Endothelial cell of umbilical vein (primary cell): ENCODE results near the gene KLC1. TPM values are rescaled to one million over a fixed set of nuclear protein-coding genes. Genes with fewer than 3 reads are reported as not detected.

ENCODE experiments used
- BruUV-seq: library from RNA; stranded (reverse); fragments of 400-500 nt; replicated peaks from 2 replicates; lab custom pipeline; 2021; lab: Mats Ljungman, UMichigan
- CTCF ChIA-PET: fragments of 300-600, 350-600 bp; sonication (Branson Sonifier 250); formaldehyde crosslinking; loops from one replicate; lab custom pipeline; 2021; ENCODE audit warnings: antibody characterized with exemption, inconsistent platforms; lab: Charles Lee
- POLR2A ChIA-PET: fragments of 300-600, 350-600 bp; sonication (Branson Sonifier 250); formaldehyde crosslinking; loops from one replicate; lab custom pipeline; 2021; ENCODE audit warnings: antibody characterized with exemption, inconsistent platforms; lab: Charles Lee
- DNase-seq: peaks from one replicate; pipeline ENCODE4 v3.0.0-alpha.2; 2011; ENCODE audit warnings: low read depth, low spot score
- FAIRE-seq: peaks from 2 replicates; lab custom pipeline; 2011; peaks lifted over from hg19 to GRCh38; lab: Jason Lieb, UNC
- H2AFZ ChIP-seq: 2 replicates; pipeline ENCODE4 v1.6.0; 2012; ENCODE audit warnings: low read depth, low read length, control low read depth, inconsistent platforms
- H3K27ac ChIP-seq: 2 replicates; pipeline ENCODE4 v1.5.1; 2011; ENCODE audit warnings: low read depth, mild to moderate bottlenecking, control low read depth, low read length, moderate library complexity; ENCODE audit not compliant: insufficient read depth
- H3K27me3 ChIP-seq, 2 experiments: 2 replicates each; pipeline versions ENCODE4 v1.6.0 to v1.6.1; 2011; ENCODE audit warnings: low read length in 2 of 2, mixed read lengths in 1 of 2; ENCODE audit not compliant: control insufficient read depth in 2 of 2, insufficient read depth in 2 of 2
- H3K36me3 ChIP-seq, 2 experiments: 2 replicates in 1 of 2; 3 replicates in 1 of 2; pipeline ENCODE4 v1.5.1; 2011; ENCODE audit warnings: low read length in 2 of 2, mild to moderate bottlenecking in 1 of 2, moderate library complexity in 1 of 2; ENCODE audit not compliant: control insufficient read depth in 2 of 2, insufficient read depth in 2 of 2; ENCODE audit errors: extremely low read depth in 1 of 2
- H3K4me1 ChIP-seq: 3 replicates; pipeline ENCODE4 v1.5.1; 2011; ENCODE audit warnings: mild to moderate bottlenecking, low read length; ENCODE audit not compliant: control insufficient read depth, insufficient read depth; ENCODE audit errors: extremely low read depth
- H3K4me2 ChIP-seq: 2 replicates; pipeline ENCODE4 v1.6.1; 2011; ENCODE audit warnings: low read length, control low read depth, mixed read lengths; ENCODE audit not compliant: insufficient read depth
- H3K4me3 ChIP-seq, 3 experiments: fragments of 200-600 bp in 1 of 3; sonication (generic), shearing (Covaris generic) in 1 of 3; replicated peaks in 1 of 3; 2 replicates each; pipeline ENCODE4 v1.5.1; 2011 to 2016; ENCODE audit warnings: control low read depth in 3 of 3, low read length in 3 of 3, mild to moderate bottlenecking in 2 of 3, inconsistent platforms in 1 of 3, low read depth in 1 of 3, moderate library complexity in 1 of 3; ENCODE audit not compliant: insufficient read depth in 1 of 3
- H3K79me2 ChIP-seq: 2 replicates; pipeline ENCODE4 v1.6.0; 2012; ENCODE audit warnings: low read length, inconsistent platforms; ENCODE audit not compliant: control insufficient read depth, insufficient read depth
- H3K9ac ChIP-seq: replicated peaks from 2 replicates; pipeline ENCODE3; 2011; ENCODE audit warnings: low read length, control low read depth; ENCODE audit not compliant: insufficient read depth; ENCODE audit errors: extremely low read depth
- H3K9me1 ChIP-seq: replicated peaks from 3 replicates; pipeline ENCODE4 v1.6.0; 2011; ENCODE audit warnings: mild to moderate bottlenecking, low read length; ENCODE audit not compliant: control insufficient read depth, insufficient read depth; ENCODE audit errors: extremely low read depth
- H3K9me3 ChIP-seq: replicated peaks from 2 replicates; pipeline ENCODE4 v1.5.1; 2012; ENCODE audit warnings: low read length, inconsistent platforms; ENCODE audit not compliant: control insufficient read depth, insufficient read depth
- H4K20me1 ChIP-seq: replicated peaks from 2 replicates; pipeline ENCODE3; 2011; ENCODE audit warnings: mild to moderate bottlenecking, low read length; ENCODE audit not compliant: control insufficient read depth, insufficient read depth; ENCODE audit errors: extremely low read depth
- EZH2 ChIP-seq: IDR thresholded peaks from 2 replicates; pipeline ENCODE4 v1.6.1; 2012; ENCODE audit warnings: borderline replicate concordance, low read depth, mild to moderate bottlenecking, moderate library complexity, low read length, inconsistent platforms; ENCODE audit not compliant: severe bottlenecking
- FOS ChIP-seq: IDR thresholded peaks from 2 replicates; pipeline ENCODE4 v1.6.1; 2011; ENCODE audit warnings: mild to moderate bottlenecking, low read length, moderate library complexity, borderline replicate concordance; ENCODE audit not compliant: insufficient read depth
- GATA2 ChIP-seq: IDR thresholded peaks from 2 replicates; pipeline ENCODE4 v1.7.0; 2011; ENCODE audit warnings: low read depth, mild to moderate bottlenecking, moderate library complexity, mixed read lengths, low read length; ENCODE audit not compliant: insufficient read length, insufficient read depth
- JUN ChIP-seq: IDR thresholded peaks from 2 replicates; pipeline ENCODE4 v1.6.1; 2011; ENCODE audit warnings: borderline replicate concordance, low read depth; ENCODE audit not compliant: insufficient read length, insufficient read depth
- MYC ChIP-seq: IDR thresholded peaks from one replicate; pipeline ENCODE4 v1.6.1; 2011; ENCODE audit warnings: mild to moderate bottlenecking, low read depth, low read length
- POLR2A ChIP-seq: IDR thresholded peaks from 2 replicates; pipeline ENCODE4 v1.6.1; 2012; ENCODE audit warnings: low read depth, mild to moderate bottlenecking, control low read depth, low read length
- POLR2AphosphoS5 ChIP-seq: IDR thresholded peaks from 2 replicates; pipeline ENCODE4 v1.6.1; 2012; ENCODE audit warnings: low read depth, mild to moderate bottlenecking, control low read depth, low read length, moderate library complexity; ENCODE audit not compliant: insufficient read depth
- dilution Hi-C: fragments of 300-500 bp; cut with MboI; formaldehyde crosslinking; loops from one replicate; pipeline ENCODE4 v1.15.0; 2019; ENCODE audit warnings: low sequenced_read_pairs; ENCODE audit not compliant: extremely low pct_ligation_motif_present
- intact Hi-C: fragments of 100-400 bp; cut with micrococcal nuclease; formaldehyde crosslinking; loops from one replicate; pipeline ENCODE4 v1.10.0; 2022
- polyA plus RNA-seq, 4 experiments: library from polyadenylated mRNA; depleted of rRNA in 3 of 4; stranded (reverse) in 3 of 4; unstranded in 1 of 4; fragments of >200 nt; gene quantifications; 2 replicates each; pipeline versions ENCODE4 v1.2.1 to v1.2.3, GENCODE V29; 2011 to 2012; ENCODE audit warnings: missing spikeins in 1 of 4
- total RNA-seq: library from RNA; stranded (reverse); gene quantifications from 2 replicates; pipeline ENCODE4 v1.2.3, GENCODE V29; 2021
- TF ChIP-seq, protein P1 (sequence below): IDR thresholded peaks from 2 replicates; pipeline ENCODE4 v1.6.1; 2011; ENCODE audit not compliant: insufficient read depth, insufficient read length
- TF ChIP-seq, protein P2 (sequence below), 2 donors: IDR thresholded peaks; 1 replicate in 1 of 2; 2 replicates in 1 of 2; pipeline ENCODE4 v1.5.1; 2011; ENCODE audit warnings: low read length in 2 of 2, mild to moderate bottlenecking in 2 of 2, moderate library complexity in 2 of 2, control low read depth in 1 of 2, inconsistent platforms in 1 of 2, low read depth in 1 of 2; ENCODE audit not compliant: insufficient read depth in 1 of 2; ENCODE audit errors: extremely low read depth in 1 of 2

Gene KLC1
- total and polyA plus RNA-seq, 2 donors (not counting 3 experiments of a cell fraction or from before 2014, with no cell fraction given): 124 to 233 TPM

DNA sequence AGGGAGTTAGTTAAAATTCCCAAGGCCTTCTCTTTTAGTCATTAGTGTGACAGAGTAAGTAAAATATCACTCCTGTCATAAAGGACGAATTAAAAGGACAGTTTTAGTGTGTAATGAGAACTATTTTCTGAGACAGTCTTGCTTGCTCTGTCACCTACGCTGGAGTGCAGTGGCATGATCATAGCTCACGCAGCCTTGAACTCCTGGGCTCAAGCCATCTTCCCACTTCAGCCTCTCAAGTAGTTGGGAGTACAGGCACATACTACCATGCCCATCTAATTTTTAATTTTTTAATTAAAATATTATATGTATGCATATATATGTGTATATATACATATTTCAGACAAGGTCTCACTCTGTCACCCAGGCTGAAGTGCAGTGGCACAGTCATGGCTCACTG lies 17.2 kb downstream of the KLC1 start:
- dilution Hi-C loops: no loop called here

DNA sequence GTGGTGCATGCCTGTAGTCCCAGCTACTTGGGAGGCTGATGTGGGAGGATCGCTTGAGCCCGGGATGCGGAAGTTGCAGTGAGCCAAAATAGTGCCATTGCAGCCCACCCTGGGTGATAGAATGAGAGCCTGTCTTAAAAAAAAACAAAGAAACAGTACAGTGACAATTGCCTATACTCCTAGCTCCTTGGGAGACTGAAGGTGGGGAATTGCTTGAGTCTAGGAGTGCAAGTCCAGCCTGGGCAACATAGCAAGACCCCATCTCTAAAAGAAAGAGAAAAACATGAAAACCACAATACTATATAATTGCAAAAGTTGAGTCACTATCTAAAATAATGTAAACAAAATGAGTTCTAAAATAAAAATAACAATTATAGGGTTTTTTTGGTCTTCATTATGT lies 20.0 kb downstream of the KLC1 start:
- Histone ChIP-seq H3K27ac (no peak overlapping the region), H3K4me2 (no peak overlapping the region), H3K79me2 (peaks cover 97% of the 10 kb centered on the region), H3K9me3 (no peaks in the 10 kb centered on the region), H3K4me1 (no peaks in the 10 kb centered on the region), H3K9me1 (no peaks in the 10 kb centered on the region), H3K36me3 (peaks cover 0 to 3% of the 10 kb centered on the region in 2 experiments), H3K4me3 (no peak overlapping the region), H4K20me1 (peaks cover 4% of the 10 kb centered on the region), H2AFZ (no peak overlapping the region), H3K27me3 (no peaks in the 10 kb centered on the region), H3K9ac (no peak overlapping the region)
- no TSS peak for BruUV-seq
- intact Hi-C loops (no loop called here), dilution Hi-C loops (no loop called here)
- ChIA-PET POLR2A (interaction anchor here (0.6 kb wide), 1 partner anchor 21 kb away, joined by 5 read pairs; no protein-coding TSS in a partner anchor), CTCF (interaction anchor here (0.7 kb wide), 1 partner anchor 18 kb away, joined by 3 read pairs; no protein-coding TSS in a partner anchor)
- TF ChIP-seq FOS (no peak), MYC (no peak), JUN (no peak), POLR2A (no peak), GATA2 (no peak), POLR2AphosphoS5 (no peak), EZH2 (no peak)
- TF ChIP-seq, protein P1, sequence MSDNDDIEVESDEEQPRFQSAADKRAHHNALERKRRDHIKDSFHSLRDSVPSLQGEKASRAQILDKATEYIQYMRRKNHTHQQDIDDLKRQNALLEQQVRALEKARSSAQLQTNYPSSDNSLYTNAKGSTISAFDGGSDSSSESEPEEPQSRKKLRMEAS: no peak
- TF ChIP-seq, protein P2, sequence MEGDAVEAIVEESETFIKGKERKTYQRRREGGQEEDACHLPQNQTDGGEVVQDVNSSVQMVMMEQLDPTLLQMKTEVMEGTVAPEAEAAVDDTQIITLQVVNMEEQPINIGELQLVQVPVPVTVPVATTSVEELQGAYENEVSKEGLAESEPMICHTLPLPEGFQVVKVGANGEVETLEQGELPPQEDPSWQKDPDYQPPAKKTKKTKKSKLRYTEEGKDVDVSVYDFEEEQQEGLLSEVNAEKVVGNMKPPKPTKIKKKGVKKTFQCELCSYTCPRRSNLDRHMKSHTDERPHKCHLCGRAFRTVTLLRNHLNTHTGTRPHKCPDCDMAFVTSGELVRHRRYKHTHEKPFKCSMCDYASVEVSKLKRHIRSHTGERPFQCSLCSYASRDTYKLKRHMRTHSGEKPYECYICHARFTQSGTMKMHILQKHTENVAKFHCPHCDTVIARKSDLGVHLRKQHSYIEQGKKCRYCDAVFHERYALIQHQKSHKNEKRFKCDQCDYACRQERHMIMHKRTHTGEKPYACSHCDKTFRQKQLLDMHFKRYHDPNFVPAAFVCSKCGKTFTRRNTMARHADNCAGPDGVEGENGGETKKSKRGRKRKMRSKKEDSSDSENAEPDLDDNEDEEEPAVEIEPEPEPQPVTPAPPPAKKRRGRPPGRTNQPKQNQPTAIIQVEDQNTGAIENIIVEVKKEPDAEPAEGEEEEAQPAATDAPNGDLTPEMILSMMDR (IDR thresholded peaks at IDR 0.05; ENCODE audit: extremely low read depth in 1 of 2, insufficient read depth in 1 of 2, low read depth in 1 of 2, low read length in 2 of 2): no peak
- peak; percentile 67 for FAIRE-seq
- DNase-seq: no peak

More for the DNA sequence above, 17.2 kb downstream of the KLC1 start:
- ChIA-PET POLR2A (no interaction called here), CTCF (interaction anchor here (1.0 kb wide), 1 partner anchor 32 kb away, joined by 4 read pairs; no protein-coding TSS in a partner anchor)
- Histone ChIP-seq H4K20me1 (peaks cover 2% of the 10 kb centered on the region), H3K9me1 (no peaks in the 10 kb centered on the region), H3K9me3 (no peaks in the 10 kb centered on the region), H3K9ac (no peak overlapping the region), H3K4me3 (no peak overlapping the region), H3K79me2 (peaks cover 96% of the 10 kb centered on the region), H3K27me3 (no peaks in the 10 kb centered on the region), H3K27ac (no peak overlapping the region), H3K36me3 (no peaks in the 10 kb centered on the region), H3K4me2 (no peak overlapping the region), H2AFZ (no peak overlapping the region), H3K4me1 (no peaks in the 10 kb centered on the region)
- no peak for DNase-seq
- BruUV-seq: no TSS peak
- intact Hi-C loops: no loop called here
- no peak for FAIRE-seq
- TF ChIP-seq JUN: no peak
- TF ChIP-seq GATA2: no peak
- TF ChIP-seq, protein P2 (IDR thresholded peaks at IDR 0.05; ENCODE audit: extremely low read depth in 1 of 2, insufficient read depth in 1 of 2, low read depth in 1 of 2, low read length in 2 of 2): no peak
